HG03575 (cell line): ENCODE measurements around the gene GPC1.

Experiments used
- ATAC-seq: cut with Tn5 transposase; IDR thresholded peaks from one replicate; pipeline ENCODE4 v1.9.1; 2021; ENCODE audit not compliant: unreplicated experiment, insufficient number of reproducible peaks, low FRiP score; ENCODE audit errors: extremely low read depth

GPC1 gene

GRCh38 chr2:240427729-240428128, 7.7 kb upstream of the GPC1 start:
- no peak for ATAC-seq

- no peak for ATAC-seq
Observed at GRCh38 chr2:240428245-240428644, 7.2 kb upstream of the GPC1 start.

- no peak for ATAC-seq
Observed at GRCh38 chr2:240429341-240429871, 6.1 kb upstream of the GPC1 start.

- ATAC-seq: no peak
Observed at GRCh38 chr2:240429872-240430491, 5.5 kb upstream of the GPC1 start.

- ATAC-seq: no peak
Observed at GRCh38 chr2:240430595-240430994, 4.9 kb upstream of the GPC1 start.

- ATAC-seq: no peak
Observed at GRCh38 chr2:240431271-240431660, 4.2 kb upstream of the GPC1 start.

GRCh38 chr2:240431661-240432424, 3.6 kb upstream of the GPC1 start:
- no peak for ATAC-seq

- no peak for ATAC-seq
Observed at GRCh38 chr2:240432430-240432819, 3.0 kb upstream of the GPC1 start.

GRCh38 chr2:240432820-240433801, 2.4 kb upstream of the GPC1 start:
- no peak for ATAC-seq

GRCh38 chr2:240433973-240434727, 1.3 kb upstream of the GPC1 start:
- ATAC-seq: no peak

- ATAC-seq: no peak
Observed at GRCh38 chr2:240434728-240435456, 571 bp upstream of the GPC1 start.

GRCh38 chr2:240435948-240436682, 652 bp downstream of the GPC1 start:
- no peak for ATAC-seq

- no peak for ATAC-seq
Observed at GRCh38 chr2:240436683-240437550, 1.5 kb downstream of the GPC1 start.

- no peak for ATAC-seq
Observed at GRCh38 chr2:240437551-240437860, 2.0 kb downstream of the GPC1 start.

- no peak for ATAC-seq
Observed at GRCh38 chr2:240437861-240438809, 2.7 kb downstream of the GPC1 start.
